Caki2 (cell line): Measurements from ENCODE around the gene ST6GALNAC3. TPM values are rescaled to one million over a fixed set of nuclear protein-coding genes. Genes with fewer than 3 reads are reported as not detected.

ENCODE experiments used
- DNase-seq: peaks from one replicate; pipeline ENCODE4 v3.0.0-alpha.2; 2015; ENCODE audit warnings: low read depth
- in situ Hi-C: cut with HindIII; loops from 2 replicates; pipeline ENCODE4 v1.10.0; 2016; ENCODE audit warnings: low sequenced_read_pairs, low pct_unique_long_range_greater_than_20kb, mixed read lengths
- total RNA-seq: library from RNA; depleted of rRNA; stranded (reverse); fragments of >200 nt; shearing (Covaris generic); gene quantifications from 2 replicates; pipeline ENCODE4 v1.2.3, GENCODE V29; 2014; ENCODE audit warnings: low replicate concordance

Gene ST6GALNAC3
- total RNA-seq, 1 experiment from 2014 or later, result 0.81 TPM

- in situ Hi-C loops, result no loop called here
Measured at GRCh38 chr1:76593141-76593540, 518.6 kb downstream of the ST6GALNAC3 start.

GRCh38 chr1:76593618-76594017 is 519.1 kb downstream of the ST6GALNAC3 start:
- no peak for DNase-seq
- in situ Hi-C loops, result no loop called here

More at GRCh38 chr1:76593141-76593540, 518.6 kb downstream of the ST6GALNAC3 start:
- no peak for DNase-seq

- no peak for DNase-seq
- in situ Hi-C loops, result no loop called here
Measured at GRCh38 chr1:76595024-76595423, 520.5 kb downstream of the ST6GALNAC3 start.

- in situ Hi-C loops, result no loop called here
- DNase-seq, result no peak
Measured at GRCh38 chr1:76601465-76601864, 526.9 kb downstream of the ST6GALNAC3 start.

- no peak for DNase-seq
- in situ Hi-C loops, result no loop called here
Measured at GRCh38 chr1:76607717-76608116, 533.2 kb downstream of the ST6GALNAC3 start.

GRCh38 chr1:76611770-76612445 is 537.4 kb downstream of the ST6GALNAC3 start:
- in situ Hi-C loops, result no loop called here
- no peak for DNase-seq

- DNase-seq, result no peak
- in situ Hi-C loops, result no loop called here
Measured at GRCh38 chr1:76613886-76614285, 539.3 kb downstream of the ST6GALNAC3 start.

GRCh38 chr1:76615253-76616035 is 540.9 kb downstream of the ST6GALNAC3 start:
- DNase-seq, result no peak
- in situ Hi-C loops, result no loop called here

GRCh38 chr1:76620371-76620770 is 545.8 kb downstream of the ST6GALNAC3 start:
- in situ Hi-C loops, result no loop called here
- no peak for DNase-seq

GRCh38 chr1:76622774-76623528 is 548.4 kb downstream of the ST6GALNAC3 start:
- DNase-seq, result no peak
- in situ Hi-C loops, result no loop called here

GRCh38 chr1:76625886-76626678 is 551.5 kb downstream of the ST6GALNAC3 start:
- DNase-seq, result no peak
- in situ Hi-C loops, result no loop called here

GRCh38 chr1:76627498-76627897 is 553.0 kb downstream of the ST6GALNAC3 start:
- DNase-seq, result no peak
- in situ Hi-C loops, result no loop called here

- in situ Hi-C loops, result no loop called here
- DNase-seq, result no peak
Measured at GRCh38 chr1:76627901-76628300, 553.4 kb downstream of the ST6GALNAC3 start.

GRCh38 chr1:76632136-76632535 is 557.6 kb downstream of the ST6GALNAC3 start:
- no peak for DNase-seq
- in situ Hi-C loops, result no loop called here

- in situ Hi-C loops, result no loop called here
- DNase-seq, result no peak
Measured at GRCh38 chr1:76635784-76636183, 561.2 kb downstream of the ST6GALNAC3 start.

- in situ Hi-C loops, result no loop called here
- DNase-seq, result no peak
Measured at GRCh38 chr1:76639181-76639580, 564.6 kb downstream of the ST6GALNAC3 start.

GRCh38 chr1:76640092-76640491 is 565.5 kb downstream of the ST6GALNAC3 start:
- no peak for DNase-seq
- in situ Hi-C loops, result no loop called here

GRCh38 chr1:76640723-76641122 is 566.2 kb downstream of the ST6GALNAC3 start:
- in situ Hi-C loops, result no loop called here
- no peak for DNase-seq
